Transverse colon (tissue), 4 donors: Measurements from ENCODE around the gene HSPA6.
"Not testable (repeated sequence)": the region's sequence is repeated elsewhere in the genome, so short reads cannot be mapped to it uniquely, and the experiment has no call there.

ENCODE experiments used
- EP300 ChIP-seq: sonication (generic); formaldehyde crosslinking; IDR thresholded peaks from one replicate; pipeline ENCODE4 v1.6.1; 2017; ENCODE audit warnings: antibody characterized with exemption, low read depth
- POLR2A ChIP-seq: fragments of 450-650 bp; IDR thresholded peaks from one replicate; pipeline ENCODE4 v1.6.1; 2016; ENCODE audit warnings: antibody characterized with exemption, mild to moderate bottlenecking, moderate library complexity
- POLR2AphosphoS5 ChIP-seq, 3 donors: sonication (generic); formaldehyde crosslinking; IDR thresholded peaks; one replicate each; pipeline ENCODE4 v1.6.1; 2016; ENCODE audit warnings: antibody characterized with exemption in 3 of 3
- TF ChIP-seq, protein P1 (sequence below), 5 experiments: fragments of 200-600 bp in 3 of 5; fragments of 450-650 bp in 2 of 5; sonication (generic) in 3 of 5; IDR thresholded peaks; 1 replicate in 2 of 5; 2 replicates in 3 of 5; pipeline ENCODE4 v1.5.1; 2016 to 2017; ENCODE audit warnings: antibody characterized with exemption in 5 of 5, inconsistent platforms in 3 of 5, mild to moderate bottlenecking in 2 of 5, moderate library complexity in 1 of 5

DNA sequence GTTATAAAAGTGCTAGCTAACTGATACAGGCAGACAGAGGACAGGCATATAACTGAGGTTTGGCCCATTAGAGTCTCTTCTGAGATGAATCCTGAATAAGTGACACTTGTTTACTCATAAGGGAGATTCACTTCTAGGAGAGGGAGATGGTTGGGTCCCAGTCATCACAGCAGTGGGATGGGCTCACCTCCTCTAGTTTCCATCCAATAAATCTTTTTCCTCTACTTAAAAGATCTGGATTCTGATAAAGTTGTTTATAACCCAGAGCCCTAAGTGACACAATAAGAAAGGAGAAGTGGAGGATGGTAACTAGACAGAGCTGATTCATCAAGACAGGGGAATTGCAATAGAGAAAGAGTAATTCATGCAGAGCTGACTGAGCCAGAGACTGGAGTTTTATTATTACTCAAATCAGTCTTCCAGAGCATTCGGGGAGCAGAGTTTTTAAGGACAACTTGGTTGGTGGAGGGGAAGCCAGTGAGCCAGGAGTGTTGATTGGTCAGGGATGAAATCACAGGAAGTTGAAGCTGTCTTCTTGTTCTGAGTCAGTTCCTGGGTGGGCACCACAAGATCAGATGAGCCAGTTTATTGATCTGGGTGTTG, 30.6 kb downstream of the HSPA6 start:
- TF ChIP-seq POLR2A; POLR2AphosphoS5 (IDR thresholded peaks at IDR 0.05); EP300: not testable (repeated sequence)
- TF ChIP-seq, protein P1, sequence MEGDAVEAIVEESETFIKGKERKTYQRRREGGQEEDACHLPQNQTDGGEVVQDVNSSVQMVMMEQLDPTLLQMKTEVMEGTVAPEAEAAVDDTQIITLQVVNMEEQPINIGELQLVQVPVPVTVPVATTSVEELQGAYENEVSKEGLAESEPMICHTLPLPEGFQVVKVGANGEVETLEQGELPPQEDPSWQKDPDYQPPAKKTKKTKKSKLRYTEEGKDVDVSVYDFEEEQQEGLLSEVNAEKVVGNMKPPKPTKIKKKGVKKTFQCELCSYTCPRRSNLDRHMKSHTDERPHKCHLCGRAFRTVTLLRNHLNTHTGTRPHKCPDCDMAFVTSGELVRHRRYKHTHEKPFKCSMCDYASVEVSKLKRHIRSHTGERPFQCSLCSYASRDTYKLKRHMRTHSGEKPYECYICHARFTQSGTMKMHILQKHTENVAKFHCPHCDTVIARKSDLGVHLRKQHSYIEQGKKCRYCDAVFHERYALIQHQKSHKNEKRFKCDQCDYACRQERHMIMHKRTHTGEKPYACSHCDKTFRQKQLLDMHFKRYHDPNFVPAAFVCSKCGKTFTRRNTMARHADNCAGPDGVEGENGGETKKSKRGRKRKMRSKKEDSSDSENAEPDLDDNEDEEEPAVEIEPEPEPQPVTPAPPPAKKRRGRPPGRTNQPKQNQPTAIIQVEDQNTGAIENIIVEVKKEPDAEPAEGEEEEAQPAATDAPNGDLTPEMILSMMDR (IDR thresholded peaks at IDR 0.05): not testable (repeated sequence)
